HL-60 (cell line): ENCODE results near the gene MYO7A.

Source experiments
- DNase-seq, 2 experiments: peaks; one replicate each; pipeline ENCODE4 v3.0.0-alpha.2; 2010 to 2020; ENCODE audit warnings: low read depth in 1 of 2, low spot score in 1 of 2
- H3K27ac ChIP-seq: fragments of 250-450 bp; sonication (Bioruptor Pico); replicated peaks from 2 replicates; pipeline ENCODE4 v1.5.1; 2020; ENCODE audit warnings: mild to moderate bottlenecking, moderate library complexity
- H3K27me3 ChIP-seq: fragments of 250-450 bp; sonication (Bioruptor Pico); 2 replicates; pipeline ENCODE4 v1.5.1; 2021; ENCODE audit warnings: mild to moderate bottlenecking, moderate library complexity; ENCODE audit not compliant: insufficient read depth, poor library complexity, severe bottlenecking
- H3K4me3 ChIP-seq: replicated peaks from 2 replicates; pipeline ENCODE4 v1.5.1; 2011; ENCODE audit warnings: mild to moderate bottlenecking, control low read depth, low read length; ENCODE audit not compliant: insufficient read depth
- CTCF ChIP-seq: IDR thresholded peaks from one replicate; pipeline ENCODE4 v1.5.1; 2011; ENCODE audit warnings: low read length, control low read depth, inconsistent platforms; ENCODE audit not compliant: insufficient read depth
- GABPA ChIP-seq: IDR thresholded peaks from 2 replicates; pipeline ENCODE4 v1.6.1; 2012; ENCODE audit warnings: low read depth
- POLR2AphosphoS5 ChIP-seq: IDR thresholded peaks from 2 replicates; pipeline ENCODE4 v1.6.1; 2012; ENCODE audit warnings: low read depth
- REST ChIP-seq: IDR thresholded peaks from 2 replicates; pipeline ENCODE4 v1.6.1; 2012; ENCODE audit warnings: low read depth; ENCODE audit not compliant: insufficient replicate concordance
- SPI1 ChIP-seq: IDR thresholded peaks from 2 replicates; pipeline ENCODE4 v1.6.1; 2012; ENCODE audit warnings: low read depth, mild to moderate bottlenecking, borderline replicate concordance

Gene MYO7A

GRCh38 chr11:77189588-77190210 is 61.7 kb downstream of the MYO7A start:
- Histone ChIP-seq H3K27me3 (no peaks in the 10 kb centered on the region), H3K4me3 (no peak overlapping the region), H3K27ac (no peak overlapping the region)
- TF ChIP-seq SPI1 = no peak
- DNase-seq = no peak

DNA sequence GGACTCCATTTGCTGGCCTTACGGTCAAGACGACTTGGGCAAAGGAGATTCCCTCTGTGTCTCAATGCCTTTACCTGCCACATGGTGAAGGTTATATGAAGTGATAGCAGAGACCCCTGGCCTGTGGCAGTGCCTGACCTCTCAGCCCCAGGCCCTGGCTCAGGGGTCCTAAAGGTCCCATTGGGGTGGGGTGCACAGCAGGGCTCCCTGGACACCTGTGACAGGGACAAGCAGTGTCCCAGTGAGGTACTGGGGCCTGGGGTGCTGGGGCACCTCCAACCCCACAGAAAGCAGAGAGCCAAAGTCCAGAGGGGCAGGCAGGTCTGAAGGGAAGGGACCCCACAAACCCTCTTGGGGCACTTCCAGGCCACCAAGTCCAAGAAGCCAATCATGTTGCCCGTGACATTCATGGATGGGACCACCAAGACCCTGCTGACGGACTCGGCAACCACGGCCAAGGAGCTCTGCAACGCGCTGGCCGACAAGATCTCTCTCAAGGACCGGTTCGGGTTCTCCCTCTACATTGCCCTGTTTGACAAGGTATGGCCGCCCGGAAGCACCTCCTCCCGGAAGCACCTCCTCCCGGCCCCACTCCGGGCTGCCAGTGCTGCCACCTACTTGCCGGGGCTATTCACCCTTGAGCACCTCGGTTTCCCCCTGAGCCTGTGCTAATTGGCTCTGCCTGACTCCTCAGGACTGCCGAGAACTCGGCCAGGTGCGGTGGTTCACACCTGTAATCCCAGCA is 62.5 kb downstream of the MYO7A start:
- TF ChIP-seq SPI1 = no peak
- TF ChIP-seq CTCF = no peak
- no peak for TF ChIP-seq POLR2AphosphoS5
- TF ChIP-seq REST = no peak
- TF ChIP-seq GABPA = no peak
- Histone ChIP-seq H3K27ac (no peak overlapping the region), H3K27me3 (no peaks in the 10 kb centered on the region), H3K4me3 (no peak overlapping the region)
- no peak for DNase-seq

DNA sequence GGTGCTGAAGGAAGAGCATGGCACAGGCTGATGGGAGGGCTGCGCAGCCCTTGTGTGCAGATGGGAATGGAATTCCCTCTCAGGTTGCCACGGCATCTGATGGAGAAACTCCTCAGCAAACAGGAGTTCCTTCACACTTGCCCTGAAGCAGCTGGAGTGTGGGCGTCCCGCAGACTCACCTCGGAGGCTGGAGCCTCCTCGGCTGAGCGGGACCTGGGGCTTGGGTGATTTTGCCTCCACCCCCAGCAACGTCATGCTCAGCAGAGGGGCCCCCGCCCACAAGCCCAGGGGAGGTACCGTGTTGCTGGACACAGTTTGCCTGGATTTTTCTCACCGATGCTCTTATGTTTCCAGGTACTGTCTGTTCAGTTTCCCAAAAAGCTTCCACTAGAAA is 63.4 kb downstream of the MYO7A start:
- no peaks in the 10 kb centered on the region for H3K27me3 ChIP-seq
- no peak for DNase-seq
- no peak overlapping the region for H3K4me3 ChIP-seq
- TF ChIP-seq CTCF (no peak), GABPA (no peak), POLR2AphosphoS5 (no peak), SPI1 (no peak), REST (no peak)
- no peak overlapping the region for H3K27ac ChIP-seq

DNA sequence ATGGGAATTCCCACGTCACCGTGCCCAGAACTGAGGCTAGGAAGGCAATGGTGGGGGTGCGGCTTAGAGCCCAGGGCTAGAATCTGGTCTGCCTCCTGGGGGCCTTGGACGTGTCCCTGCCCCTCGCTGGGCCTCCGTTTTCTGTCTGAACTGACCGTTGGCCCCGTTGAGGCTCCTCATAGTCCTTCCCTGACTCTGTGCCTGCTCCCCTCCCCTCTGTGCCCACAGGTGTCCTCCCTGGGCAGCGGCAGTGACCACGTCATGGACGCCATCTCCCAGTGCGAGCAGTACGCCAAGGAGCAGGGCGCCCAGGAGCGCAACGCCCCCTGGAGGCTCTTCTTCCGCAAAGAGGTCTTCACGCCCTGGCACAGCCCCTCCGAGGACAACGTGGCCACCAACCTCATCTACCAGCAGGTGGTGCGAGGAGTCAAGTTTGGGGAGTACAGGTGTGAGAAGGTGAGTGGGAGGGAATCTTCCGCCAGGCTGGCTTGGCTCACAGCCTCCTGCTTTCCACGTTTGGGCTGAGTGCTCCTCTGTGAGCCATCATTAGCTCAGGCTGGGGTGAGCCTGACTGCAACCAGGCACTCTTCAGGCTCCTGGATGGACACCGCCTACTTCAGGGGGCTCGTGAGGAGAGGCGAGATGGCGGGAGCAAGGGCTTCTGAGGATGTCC is 63.9 kb downstream of the MYO7A start:
- Histone ChIP-seq H3K27ac (no peak overlapping the region), H3K4me3 (no peak overlapping the region), H3K27me3 (no peaks in the 10 kb centered on the region)
- DNase-seq = peak in 1 of 2 experiments; percentile 49
- TF ChIP-seq POLR2AphosphoS5 = no peak
- TF ChIP-seq SPI1 = no peak
- peak; percentile 8 for TF ChIP-seq CTCF
- TF ChIP-seq GABPA = no peak
- no peak for TF ChIP-seq REST
